ENCODE measurements around the gene NEMP1.

GRCh38 chr12:57097554-57097835, 18.9 kb upstream of the NEMP1 start:
- TF ChIP-seq USF1 (IDR thresholded peaks at IDR 0.05) (no peak), CEBPB (IDR thresholded peaks at IDR 0.05) (no peak), TEAD4 (IDR thresholded peaks at IDR 0.05) (no peak), FOXM1 (IDR thresholded peaks at IDR 0.05; ENCODE audit: borderline replicate concordance, low read depth) (no peak), YY1 (IDR thresholded peaks at IDR 0.05; ENCODE audit: low read depth) (no peak), EP300 (IDR thresholded peaks at IDR 0.05; ENCODE audit: borderline replicate concordance) (no peak), CREB1 (IDR thresholded peaks at IDR 0.05; ENCODE audit: low read depth) (no peak), TAF1 (IDR thresholded peaks at IDR 0.05; ENCODE audit: low read depth) (no peak), NFIC (IDR thresholded peaks at IDR 0.05) (no peak), RAD21 (IDR thresholded peaks at IDR 0.05; ENCODE audit: low read depth) (no peak)

All from Ishikawa (cell line).